ENCODE measurements around the gene NFASC.

DNA sequence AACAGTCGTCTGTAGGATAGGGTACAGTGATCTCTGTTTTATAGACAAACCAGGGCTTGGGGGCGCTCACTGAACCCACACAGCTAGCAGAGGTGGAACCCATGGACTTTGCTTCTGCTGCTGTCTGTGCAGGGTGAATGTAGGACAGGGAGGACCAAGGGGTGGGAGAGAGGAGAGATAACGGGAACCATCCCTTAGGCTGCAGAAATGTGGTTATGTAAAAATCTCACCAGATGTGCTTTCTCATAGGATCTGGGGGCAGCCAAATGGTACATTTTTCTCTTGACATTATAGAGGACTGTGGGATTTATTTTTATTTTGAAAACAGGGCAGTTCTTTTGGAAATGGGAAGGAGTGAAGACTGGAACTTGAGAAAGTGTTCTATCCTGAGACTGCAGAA, 8.7 kb downstream of the NFASC start:
- TF ChIP-seq CTCF (tag by site-specific recombination; IDR thresholded peaks at IDR 0.05) (no peak), ZNF175 (tag by site-specific recombination; IDR thresholded peaks at IDR 0.05) (no peak), YY1 (tag by site-specific recombination; IDR thresholded peaks at IDR 0.05) (no peak), BCL11B (tag by site-specific recombination; IDR thresholded peaks at IDR 0.05; ENCODE audit: low read depth) (no peak), ZNF544 (tag by site-specific recombination; IDR thresholded peaks at IDR 0.05) (no peak), YY2 (tag by site-specific recombination; IDR thresholded peaks at IDR 0.05) (no peak)
- TF ChIP-seq, protein P1, sequence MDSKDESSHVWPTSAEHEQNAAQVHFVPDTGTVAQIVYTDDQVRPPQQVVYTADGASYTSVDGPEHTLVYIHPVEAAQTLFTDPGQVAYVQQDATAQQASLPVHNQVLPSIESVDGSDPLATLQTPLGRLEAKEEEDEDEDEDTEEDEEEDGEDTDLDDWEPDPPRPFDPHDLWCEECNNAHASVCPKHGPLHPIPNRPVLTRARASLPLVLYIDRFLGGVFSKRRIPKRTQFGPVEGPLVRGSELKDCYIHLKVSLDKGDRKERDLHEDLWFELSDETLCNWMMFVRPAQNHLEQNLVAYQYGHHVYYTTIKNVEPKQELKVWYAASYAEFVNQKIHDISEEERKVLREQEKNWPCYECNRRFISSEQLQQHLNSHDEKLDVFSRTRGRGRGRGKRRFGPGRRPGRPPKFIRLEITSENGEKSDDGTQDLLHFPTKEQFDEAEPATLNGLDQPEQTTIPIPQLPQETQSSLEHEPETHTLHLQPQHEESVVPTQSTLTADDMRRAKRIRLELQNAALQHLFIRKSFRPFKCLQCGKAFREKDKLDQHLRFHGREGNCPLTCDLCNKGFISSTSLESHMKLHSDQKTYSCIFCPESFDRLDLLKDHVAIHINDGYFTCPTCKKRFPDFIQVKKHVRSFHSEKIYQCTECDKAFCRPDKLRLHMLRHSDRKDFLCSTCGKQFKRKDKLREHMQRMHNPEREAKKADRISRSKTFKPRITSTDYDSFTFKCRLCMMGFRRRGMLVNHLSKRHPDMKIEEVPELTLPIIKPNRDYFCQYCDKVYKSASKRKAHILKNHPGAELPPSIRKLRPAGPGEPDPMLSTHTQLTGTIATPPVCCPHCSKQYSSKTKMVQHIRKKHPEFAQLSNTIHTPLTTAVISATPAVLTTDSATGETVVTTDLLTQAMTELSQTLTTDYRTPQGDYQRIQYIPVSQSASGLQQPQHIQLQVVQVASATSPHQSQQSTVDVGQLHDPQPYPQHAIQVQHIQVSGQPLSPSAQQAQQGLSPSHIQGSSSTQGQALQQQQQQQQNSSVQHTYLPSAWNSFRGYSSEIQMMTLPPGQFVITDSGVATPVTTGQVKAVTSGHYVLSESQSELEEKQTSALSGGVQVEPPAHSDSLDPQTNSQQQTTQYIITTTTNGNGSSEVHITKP (tag by site-specific recombination; IDR thresholded peaks at IDR 0.05) = no peak
- TF ChIP-seq, protein P2, sequence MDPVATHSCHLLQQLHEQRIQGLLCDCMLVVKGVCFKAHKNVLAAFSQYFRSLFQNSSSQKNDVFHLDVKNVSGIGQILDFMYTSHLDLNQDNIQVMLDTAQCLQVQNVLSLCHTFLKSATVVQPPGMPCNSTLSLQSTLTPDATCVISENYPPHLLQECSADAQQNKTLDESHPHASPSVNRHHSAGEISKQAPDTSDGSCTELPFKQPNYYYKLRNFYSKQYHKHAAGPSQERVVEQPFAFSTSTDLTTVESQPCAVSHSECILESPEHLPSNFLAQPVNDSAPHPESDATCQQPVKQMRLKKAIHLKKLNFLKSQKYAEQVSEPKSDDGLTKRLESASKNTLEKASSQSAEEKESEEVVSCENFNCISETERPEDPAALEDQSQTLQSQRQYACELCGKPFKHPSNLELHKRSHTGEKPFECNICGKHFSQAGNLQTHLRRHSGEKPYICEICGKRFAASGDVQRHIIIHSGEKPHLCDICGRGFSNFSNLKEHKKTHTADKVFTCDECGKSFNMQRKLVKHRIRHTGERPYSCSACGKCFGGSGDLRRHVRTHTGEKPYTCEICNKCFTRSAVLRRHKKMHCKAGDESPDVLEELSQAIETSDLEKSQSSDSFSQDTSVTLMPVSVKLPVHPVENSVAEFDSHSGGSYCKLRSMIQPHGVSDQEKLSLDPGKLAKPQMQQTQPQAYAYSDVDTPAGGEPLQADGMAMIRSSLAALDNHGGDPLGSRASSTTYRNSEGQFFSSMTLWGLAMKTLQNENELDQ (tag by site-specific recombination; IDR thresholded peaks at IDR 0.05; ENCODE audit: low read depth) = no peak
